NT2/D1 (cell line): ENCODE results near the gene LSM10.
A peak's percentile ranks its signal among the peaks of the same experiment; 100 is the strongest.

Experiments used
- DNase-seq: peaks from one replicate; pipeline ENCODE4 v3.0.0-alpha.2; 2011; ENCODE audit warnings: low read depth, low spot score
- H3K27me3 ChIP-seq: 2 replicates; pipeline ENCODE4 v1.6.0; 2011; ENCODE audit warnings: mild to moderate bottlenecking; ENCODE audit not compliant: insufficient read length, insufficient read depth
- H3K36me3 ChIP-seq: 2 replicates; pipeline ENCODE4 v1.6.1; 2011; ENCODE audit warnings: mild to moderate bottlenecking, low read length, mixed read lengths; ENCODE audit not compliant: insufficient read depth, insufficient read length
- H3K4me1 ChIP-seq: 2 replicates; pipeline ENCODE4 v1.5.1; 2011; ENCODE audit not compliant: insufficient read depth, insufficient read length
- H3K4me3 ChIP-seq: 2 replicates; pipeline ENCODE4 v1.5.1; 2011; ENCODE audit warnings: low read depth; ENCODE audit not compliant: insufficient read length
- H3K9ac ChIP-seq: 2 replicates; pipeline ENCODE4 v1.6.0; 2011; ENCODE audit warnings: low read depth; ENCODE audit not compliant: insufficient read length
- H3K9me3 ChIP-seq: 2 replicates; pipeline ENCODE4 v1.5.1; 2011; ENCODE audit warnings: mild to moderate bottlenecking, low read length; ENCODE audit not compliant: insufficient read depth
- SUZ12 ChIP-seq: IDR thresholded peaks from 2 replicates; pipeline ENCODE4 v1.6.1; 2011; ENCODE audit not compliant: insufficient read length, insufficient read depth; ENCODE audit errors: extremely low read depth
- YY1 ChIP-seq: IDR thresholded peaks from 2 replicates; pipeline ENCODE4 v1.6.1; 2011; ENCODE audit not compliant: insufficient read length, insufficient read depth
- ZNF274 ChIP-seq: IDR thresholded peaks from 2 replicates; pipeline ENCODE4 v1.6.1; 2011; ENCODE audit warnings: mild to moderate bottlenecking, low read depth, low read length

Gene LSM10

GRCh38 chr1:36387141-36387949 is 10.4 kb downstream of the LSM10 start:
- Histone ChIP-seq H3K27me3 (no peaks in the 10 kb centered on the region), H3K4me1 (peaks cover 12% of the 10 kb centered on the region)
- DNase-seq, result no peak

GRCh38 chr1:36386265-36387140 is 11.2 kb downstream of the LSM10 start:
- Histone ChIP-seq H3K9ac (peak overlapping the region; percentile 77), H3K4me1 (peaks cover 12% of the 10 kb centered on the region), H3K36me3 (peaks cover 35% of the 10 kb centered on the region), H3K9me3 (no peaks in the 10 kb centered on the region), H3K27me3 (no peaks in the 10 kb centered on the region), H3K4me3 (peak overlapping the region; percentile 69)
- peak; percentile 98 for DNase-seq
- no peak for TF ChIP-seq SUZ12
- no peak for TF ChIP-seq ZNF274
- no peak for TF ChIP-seq YY1

More at GRCh38 chr1:36387141-36387949, 10.4 kb downstream of the LSM10 start:
- peaks cover 36% of the 10 kb centered on the region for H3K36me3 ChIP-seq
- peak overlapping the region; percentile 69 for H3K4me3 ChIP-seq
- TF ChIP-seq YY1 (no peak), ZNF274 (no peak), SUZ12 (no peak)
- no peaks in the 10 kb centered on the region for H3K9me3 ChIP-seq
- H3K9ac ChIP-seq, result peak overlapping the region; percentile 77

- H3K4me1 ChIP-seq, result peaks cover 19% of the 10 kb centered on the region
- peak within 1 kb of the TSS; percentile 87 for H3K4me3 ChIP-seq
- peaks cover 34% of the 10 kb centered on the region for H3K36me3 ChIP-seq
- DNase-seq, result peak; percentile 100
- no peak for TF ChIP-seq ZNF274
- TF ChIP-seq YY1, result peak; percentile 96
- H3K9ac ChIP-seq, result peak within 1 kb of the TSS; percentile 89
- H3K9me3 ChIP-seq, result no peaks in the 10 kb centered on the region
- no peaks in the 10 kb centered on the region for H3K27me3 ChIP-seq
Measured at GRCh38 chr1:36385410-36386264, 12.1 kb downstream of the LSM10 start, which contains the start of gene STK40. STK40 (minus strand) TSS chr1:36385924; CDS start chr1:36361332, 24,592 bp downstream.

- Histone ChIP-seq H3K4me1 (peaks cover 19% of the 10 kb centered on the region), H3K4me3 (peak overlapping the region; percentile 87), H3K9me3 (no peaks in the 10 kb centered on the region), H3K9ac (peak overlapping the region; percentile 89), H3K36me3 (peaks cover 25% of the 10 kb centered on the region), H3K27me3 (no peaks in the 10 kb centered on the region)
- DNase-seq, result no peak
- TF ChIP-seq YY1 (no peak), SUZ12 (no peak), ZNF274 (no peak)
Measured at GRCh38 chr1:36384542-36385409, 12.9 kb downstream of the LSM10 start.

- H3K27me3 ChIP-seq, result no peaks in the 10 kb centered on the region
- no peaks in the 10 kb centered on the region for H3K9me3 ChIP-seq
- DNase-seq, result no peak
- TF ChIP-seq ZNF274 (no peak), SUZ12 (no peak), YY1 (no peak)
- H3K4me3 ChIP-seq, result no peak overlapping the region
- no peak overlapping the region for H3K9ac ChIP-seq
- H3K36me3 ChIP-seq, result peaks cover 19% of the 10 kb centered on the region
- peaks cover 19% of the 10 kb centered on the region for H3K4me1 ChIP-seq
Measured at GRCh38 chr1:36383240-36383639, 14.5 kb downstream of the LSM10 start.

- Histone ChIP-seq H3K36me3 (peaks cover 24% of the 10 kb centered on the region), H3K27me3 (no peaks in the 10 kb centered on the region), H3K4me1 (peaks cover 16% of the 10 kb centered on the region), H3K4me3 (no peak overlapping the region), H3K9ac (no peak overlapping the region), H3K9me3 (no peaks in the 10 kb centered on the region)
- DNase-seq, result no peak
- TF ChIP-seq ZNF274 (no peak), SUZ12 (no peak), YY1 (no peak)
Measured at GRCh38 chr1:36382669-36383068, 15.0 kb downstream of the LSM10 start.
